IMR-90 (cell line): ENCODE results near the gene MYPN. TPM values are rescaled to one million over a fixed set of nuclear protein-coding genes. Genes with fewer than 3 reads are reported as not detected.

Experiments used
- ATAC-seq: fragments of 200-7000 bp; cut with Tn5 transposase; 2 replicates; pipeline ENCODE4 v1.9.1; 2020; ENCODE audit warnings: low read depth, mild to moderate bottlenecking, moderate library complexity
- BruUV-seq: library from RNA; stranded (reverse); fragments of 400-500 nt; replicated peaks from 2 replicates; lab custom pipeline; 2021; lab: Mats Ljungman, UMichigan
- CTCF ChIA-PET: fragments of 300-600 bp; formaldehyde crosslinking; extraction: SDS; loops from one replicate; lab custom pipeline; 2021; ENCODE audit warnings: antibody characterized with exemption; lab: Yijun Ruan, JAX
- POLR2A ChIA-PET: fragments of 300-600 bp; sonication (Branson Sonifier 250); formaldehyde crosslinking; loops from one replicate; lab custom pipeline; 2022; ENCODE audit warnings: antibody characterized with exemption; ENCODE audit not compliant: unreplicated experiment; lab: Charles Lee
- DNase-seq: peaks from one replicate; pipeline ENCODE4 v3.0.0; 2013
- H2AFZ ChIP-seq: replicated peaks from 2 replicates; pipeline ENCODE3; 2013; ENCODE audit warnings: low read length, mild to moderate bottlenecking; ENCODE audit not compliant: poor library complexity
- H2AK5ac ChIP-seq: 2 replicates; pipeline ENCODE4 v1.6.1; 2013; ENCODE audit warnings: low read depth, low read length, inconsistent platforms
- H2AK9ac ChIP-seq: replicated peaks from 2 replicates; pipeline ENCODE3; 2013; ENCODE audit warnings: mild to moderate bottlenecking, low read depth, low read length, moderate library complexity; ENCODE audit not compliant: poor library complexity
- H2BK120ac ChIP-seq: 2 replicates; pipeline ENCODE4 v1.6.1; 2013; ENCODE audit warnings: low read depth, low read length, inconsistent platforms
- H2BK15ac ChIP-seq: 3 replicates; pipeline ENCODE4 v1.6.1; 2013; ENCODE audit warnings: low read depth, low read length, inconsistent platforms
- H2BK20ac ChIP-seq: 2 replicates; pipeline ENCODE4 v1.6.1; 2013; ENCODE audit warnings: low read depth, mild to moderate bottlenecking, inconsistent platforms, low read length, moderate library complexity
- H2BK5ac ChIP-seq: 2 replicates; pipeline ENCODE4 v1.6.1; 2013; ENCODE audit warnings: mild to moderate bottlenecking, low read depth, low read length, inconsistent platforms; ENCODE audit not compliant: poor library complexity, severe bottlenecking
- H3K14ac ChIP-seq: replicated peaks from 2 replicates; pipeline ENCODE4 v1.6.1; 2013; ENCODE audit warnings: low read depth, low read length, inconsistent platforms
- H3K18ac ChIP-seq: 2 replicates; pipeline ENCODE4 v1.6.1; 2013; ENCODE audit warnings: low read depth, low read length, control low read depth
- H3K23ac ChIP-seq: 2 replicates; pipeline ENCODE4 v1.6.1; 2013; ENCODE audit warnings: low read depth, low read length, inconsistent platforms
- H3K27ac ChIP-seq: 2 replicates; pipeline ENCODE4 v1.5.1; 2013; ENCODE audit warnings: mild to moderate bottlenecking, control low read depth, low read length; ENCODE audit not compliant: insufficient read depth
- H3K27me3 ChIP-seq: 2 replicates; pipeline ENCODE4 v1.6.1; 2013; ENCODE audit warnings: low read length; ENCODE audit not compliant: control insufficient read depth, insufficient read depth
- H3K36me3 ChIP-seq: 2 replicates; pipeline ENCODE4 v1.6.1; 2013; ENCODE audit warnings: low read length, mixed read lengths; ENCODE audit not compliant: control insufficient read depth, insufficient read depth
- H3K4ac ChIP-seq: 2 replicates; pipeline ENCODE4 v1.6.1; 2013; ENCODE audit warnings: low read depth, low read length, inconsistent platforms
- H3K4me1 ChIP-seq: 2 replicates; pipeline ENCODE4 v1.6.1; 2013; ENCODE audit warnings: low read length, mixed read lengths; ENCODE audit not compliant: control insufficient read depth, insufficient read depth
- H3K4me2 ChIP-seq: 2 replicates; pipeline ENCODE4 v1.6.1; 2013; ENCODE audit warnings: low read depth, mild to moderate bottlenecking, control low read depth, low read length, moderate library complexity
- H3K4me3 ChIP-seq: 2 replicates; pipeline ENCODE4 v1.5.1; 2013; ENCODE audit warnings: low read depth, mild to moderate bottlenecking, control low read depth, low read length, moderate library complexity; ENCODE audit not compliant: insufficient read depth
- H3K56ac ChIP-seq: 2 replicates; pipeline ENCODE4 v1.6.1; 2013; ENCODE audit warnings: low read length, inconsistent platforms; ENCODE audit not compliant: insufficient read depth; ENCODE audit errors: extremely low read depth
- H3K79me1 ChIP-seq, 2 experiments: 2 replicates each; pipeline ENCODE4 v1.6.1; 2013; ENCODE audit warnings: low read length in 2 of 2, inconsistent platforms in 1 of 2, low read depth in 1 of 2
- H3K9ac ChIP-seq: 2 replicates; pipeline ENCODE4 v1.6.1; 2013; ENCODE audit warnings: low read depth, low read length, control low read depth
- H3K9me1 ChIP-seq: 2 replicates; pipeline ENCODE4 v1.6.1; 2013; ENCODE audit warnings: low read length, inconsistent platforms; ENCODE audit not compliant: insufficient read depth
- H3K9me3 ChIP-seq: 2 replicates; pipeline ENCODE4 v1.6.1; 2013; ENCODE audit warnings: low read length; ENCODE audit not compliant: control insufficient read depth, insufficient read depth
- H4K20me1 ChIP-seq: 2 replicates; pipeline ENCODE4 v1.6.1; 2013; ENCODE audit warnings: low read length, inconsistent platforms; ENCODE audit not compliant: insufficient read depth
- H4K5ac ChIP-seq: 2 replicates; pipeline ENCODE4 v1.6.1; 2013; ENCODE audit warnings: mild to moderate bottlenecking, low read depth, low read length, control low read depth
- H4K8ac ChIP-seq, 2 experiments: 2 replicates each; pipeline ENCODE4 v1.6.1; 2013; ENCODE audit warnings: low read depth in 2 of 2, low read length in 2 of 2, control low read depth in 1 of 2, inconsistent platforms in 1 of 2
- H4K91ac ChIP-seq: 2 replicates; pipeline ENCODE4 v1.6.1; 2013; ENCODE audit warnings: low read depth, low read length, inconsistent platforms; ENCODE audit not compliant: insufficient read depth
- BHLHE40 ChIP-seq: fragments of 150-350 bp; IDR thresholded peaks from 2 replicates; pipeline ENCODE4 v1.6.1; 2016; ENCODE audit warnings: mild to moderate bottlenecking, low read depth, low read length
- CEBPB ChIP-seq: IDR thresholded peaks from 2 replicates; pipeline ENCODE4 v1.6.1; 2012; ENCODE audit warnings: low read depth, low read length, improper control_type of control experiment
- CHD1 ChIP-seq: IDR thresholded peaks from 2 replicates; pipeline ENCODE4 v1.6.1; 2012; ENCODE audit warnings: low read depth, low read length, improper control_type of control experiment
- CTCF ChIP-seq: conservative IDR thresholded peaks from 2 replicates; pipeline ENCODE4 v1.5.1; 2012; ENCODE audit warnings: mild to moderate bottlenecking, low read depth, low read length, improper control_type of control experiment
- FOS ChIP-seq: fragments of 150-350 bp; IDR thresholded peaks from 2 replicates; pipeline ENCODE4 v1.6.1; 2016; ENCODE audit warnings: low read depth, low read length
- MAFK ChIP-seq: IDR thresholded peaks from 2 replicates; pipeline ENCODE4 v1.6.1; 2012; ENCODE audit warnings: low read depth, low read length, improper control_type of control experiment
- MXI1 ChIP-seq: IDR thresholded peaks from 2 replicates; pipeline ENCODE4 v1.6.1; 2012; ENCODE audit warnings: low read depth, mild to moderate bottlenecking, low read length, moderate library complexity, borderline replicate concordance
- POLR2A ChIP-seq: IDR thresholded peaks from 2 replicates; pipeline ENCODE4 v1.6.1; 2012; ENCODE audit warnings: mild to moderate bottlenecking, low read depth, low read length
- RAD21 ChIP-seq: IDR thresholded peaks from 2 replicates; pipeline ENCODE4 v1.6.1; 2012; ENCODE audit warnings: low read length, improper control_type of control experiment
- RCOR1 ChIP-seq: IDR thresholded peaks from 2 replicates; pipeline ENCODE4 v1.6.1; 2012; ENCODE audit warnings: mild to moderate bottlenecking, low read length, improper control_type of control experiment; ENCODE audit not compliant: insufficient replicate concordance
- RFX5 ChIP-seq: IDR thresholded peaks from 2 replicates; pipeline ENCODE4 v1.8.0; 2012; ENCODE audit warnings: low read depth, mild to moderate bottlenecking, low read length, moderate library complexity
- SMC3 ChIP-seq: fragments of 150-350 bp; IDR thresholded peaks from 2 replicates; pipeline ENCODE4 v1.6.1; 2016; ENCODE audit warnings: low read depth, mild to moderate bottlenecking, antibody characterized with exemption, low read length, moderate library complexity
- USF2 ChIP-seq: fragments of 150-350 bp; IDR thresholded peaks from 2 replicates; pipeline ENCODE4 v1.6.1; 2017; ENCODE audit warnings: mild to moderate bottlenecking, antibody characterized with exemption, low read length, low read depth
- WGBS, 2 experiments: methylation state at CpG; one replicate each; pipeline versions ENCODE4 v1.1.5 to v1.1.7; 2013; ENCODE audit warnings: missing lambda C conversion rate in 2 of 2; ENCODE audit not compliant: insufficient read length in 1 of 2; ENCODE audit errors: extremely low coverage in 2 of 2; 5-methylcytosine and 5-hydroxymethylcytosine counted together
- dilution Hi-C: fragments of 300-500 bp; cut with HindIII; formaldehyde crosslinking; loops from one replicate; pipeline ENCODE4 v1.14.3; 2018; ENCODE audit warnings: low sequenced_read_pairs; ENCODE audit not compliant: unreplicated experiment
- in situ Hi-C: fragments of 300-500 bp; cut with MboI; formaldehyde crosslinking; loops from 3 replicates; pipeline ENCODE4 v1.14.3; 2019; ENCODE audit warnings: low sequenced_read_pairs, inconsistent platforms, mixed read lengths
- intact Hi-C: fragments of 100-400 bp; cut with micrococcal nuclease; formaldehyde crosslinking; loops from 2 replicates; pipeline ENCODE4 v1.10.0; 2022
- polyA plus RNA-seq, 3 experiments: library from polyadenylated mRNA; depleted of rRNA; stranded (reverse); fragments of >200 nt; gene quantifications; 2 replicates each; pipeline ENCODE4 v1.2.3, GENCODE V29; 2012; ENCODE audit warnings: low replicate concordance in 1 of 3
- total RNA-seq: library from RNA; depleted of rRNA; stranded (reverse); fragments of >200 nt; gene quantifications from 2 replicates; pipeline ENCODE4 v1.2.3, GENCODE V29; 2012

MYPN gene
- total and polyA plus RNA-seq, 2 of the 4 experiments (the other 2 are of a cell fraction) = 7.8 to 13.1 TPM

GRCh38 chr10:68167586-68168189 lies 58.4 kb downstream of the MYPN start:
- Histone ChIP-seq H2AFZ (no peak overlapping the region), H3K36me3 (no peaks in the 10 kb centered on the region), H4K20me1 (no peaks in the 10 kb centered on the region), H2BK20ac (no peak overlapping the region), H3K9me3 (no peaks in the 10 kb centered on the region), H3K9me1 (0 out of 2 replicates have a peak, but pooled peaks cover 4% of the 10 kb centered on the region), H2AK9ac (no peak overlapping the region), H2BK120ac (no peak overlapping the region), H3K9ac (no peak overlapping the region), H3K18ac (no peak overlapping the region; the same call in 1 of the 2 replicates), H3K27me3 (no peaks in the 10 kb centered on the region), H3K14ac (no peak overlapping the region), H3K27ac (no peak overlapping the region), H2AK5ac (no peak overlapping the region), H4K91ac (no peak overlapping the region), H3K4me3 (no peak overlapping the region), H3K4ac (no peak overlapping the region), H3K56ac (no peak overlapping the region), H4K8ac (0 out of 4 replicates have a peak overlapping the region, but pooled peaks of 1 of the 2 experiments have one; percentile 47), H3K4me1 (peaks cover 2% of the 10 kb centered on the region; the same call in 1 of the 2 replicates), H3K79me1 (no peaks in the 10 kb centered on the region), H2BK5ac (no peak overlapping the region), H3K23ac (no peak overlapping the region), H3K4me2 (no peak overlapping the region), H2BK15ac (no peak overlapping the region), H4K5ac (no peak overlapping the region)
- CTCF ChIA-PET = no interaction called here
- no peak for TF ChIP-seq CHD1
- no peak for TF ChIP-seq SMC3
- TF ChIP-seq RAD21 = no peak
- no peak for TF ChIP-seq MXI1
- TF ChIP-seq MAFK = no peak
- no peak for TF ChIP-seq POLR2A
- TF ChIP-seq CTCF = no peak
- TF ChIP-seq RFX5 = no peak
- TF ChIP-seq FOS = no peak
- TF ChIP-seq BHLHE40 = no peak
- TF ChIP-seq RCOR1 = no peak
- TF ChIP-seq CEBPB = no peak
- TF ChIP-seq USF2 = no peak
- dilution Hi-C loops = no loop called here
- ATAC-seq = no peak
- in situ Hi-C loops = no loop called here
- POLR2A ChIA-PET = no interaction called here
- intact Hi-C loops = no loop called here
- DNase-seq = no peak
- no TSS peak for BruUV-seq
- 92% methylated on average over 4 of the region's 6 CpGs; no CpG with 5 or more reads in 1 of the 2 experiments for WGBS, 2 experiments
